Activated CD4-positive, CD25-positive, alpha-beta regulatory T cell (primary cell): ENCODE measurements around the gene ATP1A4.
"Not testable (repeated sequence)": the region's sequence is repeated elsewhere in the genome, so short reads cannot be mapped to it uniquely, and the experiment has no call there.

Experiments used
- DNase-seq, 4 experiments: peaks; one replicate each; lab custom pipeline; 2025; lab: John Stamatoyannopoulos, UW

Gene ATP1A4

GRCh38 chr1:160151303-160151702 is at the start of gene ATP1A4:
TSS of gene ATP1A4 (plus strand) at chr1:160151603. CDS start at chr1:160152041, 438 bp downstream.
- no peak for DNase-seq

- DNase-seq = no peak
Observed at GRCh38 chr1:160101717-160102522, 49.5 kb upstream of the ATP1A4 start.

- DNase-seq = no peak
Observed at GRCh38 chr1:160103658-160104408, 47.6 kb upstream of the ATP1A4 start.

- DNase-seq = no peak
Observed at GRCh38 chr1:160104486-160104885, 46.9 kb upstream of the ATP1A4 start.

- no peak for DNase-seq
Observed at GRCh38 chr1:160105155-160105554, 46.2 kb upstream of the ATP1A4 start.

- DNase-seq = no peak
Observed at GRCh38 chr1:160107512-160107911, 43.9 kb upstream of the ATP1A4 start.

- DNase-seq = no peak
Observed at GRCh38 chr1:160108888-160109662, 42.3 kb upstream of the ATP1A4 start.

- DNase-seq = no peak
Observed at GRCh38 chr1:160109686-160110085, 41.7 kb upstream of the ATP1A4 start.

GRCh38 chr1:160111462-160111861 is 39.9 kb upstream of the ATP1A4 start:
- not testable (repeated sequence) for DNase-seq

GRCh38 chr1:160112357-160112756 is 39.0 kb upstream of the ATP1A4 start:
- DNase-seq = no peak

GRCh38 chr1:160113407-160113806 is 38.0 kb upstream of the ATP1A4 start:
- DNase-seq = no peak

GRCh38 chr1:160114085-160114484 is 37.3 kb upstream of the ATP1A4 start:
- DNase-seq = no peak

- no peak for DNase-seq
Observed at GRCh38 chr1:160115545-160116282, 35.7 kb upstream of the ATP1A4 start, which contains the start of gene ATP1A2. TSS of gene ATP1A2 (plus strand) at chr1:160115759. CDS start at chr1:160115862, 103 bp downstream.

GRCh38 chr1:160116283-160117147 is 34.9 kb upstream of the ATP1A4 start:
- DNase-seq = no peak

- DNase-seq = no peak
Observed at GRCh38 chr1:160117300-160117699, 34.1 kb upstream of the ATP1A4 start.

GRCh38 chr1:160117709-160118183 is 33.7 kb upstream of the ATP1A4 start:
- DNase-seq = no peak

GRCh38 chr1:160118928-160119327 is 32.5 kb upstream of the ATP1A4 start:
- DNase-seq = no peak

- DNase-seq = no peak
Observed at GRCh38 chr1:160120797-160121196, 30.6 kb upstream of the ATP1A4 start.

- DNase-seq = no peak
Observed at GRCh38 chr1:160121388-160121787, 30.0 kb upstream of the ATP1A4 start.

- no peak for DNase-seq
Observed at GRCh38 chr1:160122978-160123495, 28.4 kb upstream of the ATP1A4 start.
